Spleen (tissue), 11 donors: ENCODE measurements around the gene PCGF3. TPM values are rescaled to one million over a fixed set of nuclear protein-coding genes. Genes with fewer than 3 reads are reported as not detected.

Experiments
- DNase-seq: peaks from one replicate; pipeline ENCODE4 v3.0.0-alpha.2; 2020
- H3K27ac ChIP-seq, 8 donors: fragments of 200-600 bp; sonication (generic) in 7 of 8; 1 replicate in 4 of 8; 2 replicates in 4 of 8; pipeline versions ENCODE4 v1.5.0 to v1.8.0; 2016 to 2021; ENCODE audit warnings: inconsistent platforms in 4 of 8, mild to moderate bottlenecking in 4 of 8, moderate library complexity in 1 of 8
- H3K27me3 ChIP-seq, 7 donors: fragments of 200-600 bp; sonication (generic) in 6 of 7; replicated peaks in 1 of 7; 1 replicate in 4 of 7; 2 replicates in 3 of 7; pipeline versions ENCODE4 v1.5.0 to v1.8.0; 2016 to 2021; ENCODE audit warnings: inconsistent platforms in 3 of 7, mild to moderate bottlenecking in 1 of 7
- H3K36me3 ChIP-seq, 6 donors: fragments of 200-600 bp; sonication (generic) in 5 of 6; 1 replicate in 4 of 6; 2 replicates in 2 of 6; pipeline versions ENCODE4 v1.5.0 to v1.8.0; 2016 to 2021; ENCODE audit warnings: inconsistent platforms in 2 of 6
- H3K4me1 ChIP-seq, 6 donors: fragments of 200-600 bp; sonication (generic) in 5 of 6; 1 replicate in 3 of 6; 2 replicates in 3 of 6; pipeline versions ENCODE4 v1.5.0 to v1.8.0; 2016 to 2021; ENCODE audit warnings: inconsistent platforms in 3 of 6
- H3K4me3 ChIP-seq, 8 donors: fragments of 200-600 bp; sonication (generic) in 7 of 8; 1 replicate in 4 of 8; 2 replicates in 4 of 8; pipeline versions ENCODE4 v1.5.0 to v1.8.0; 2016 to 2021; ENCODE audit warnings: inconsistent platforms in 4 of 8, mild to moderate bottlenecking in 4 of 8, moderate library complexity in 2 of 8
- H3K9me3 ChIP-seq, 8 donors: fragments of 200-600 bp; sonication (generic) in 7 of 8; 1 replicate in 4 of 8; 2 replicates in 4 of 8; pipeline versions ENCODE4 v1.5.0 to v1.8.0; 2016 to 2021; ENCODE audit warnings: inconsistent platforms in 4 of 8
- CTCF ChIP-seq, 11 experiments: fragments of 200-600 bp in 7 of 11; fragments of 450-650 bp in 4 of 11; sonication (generic) in 4 of 11; IDR thresholded peaks in 8 of 11; conservative IDR thresholded peaks in 3 of 11; 1 replicate in 7 of 11; 2 replicates in 4 of 11; pipeline versions ENCODE4 v1.4.0 to v1.8.0; 2016 to 2021; ENCODE audit warnings: antibody characterized with exemption in 11 of 11, inconsistent platforms in 4 of 11, mild to moderate bottlenecking in 1 of 11
- POLR2A ChIP-seq, 3 donors: fragments of 450-650 bp; IDR thresholded peaks; one replicate each; pipeline ENCODE4 v1.5.1; 2017; ENCODE audit warnings: antibody characterized with exemption in 3 of 3, mild to moderate bottlenecking in 1 of 3
- POLR2AphosphoS5 ChIP-seq, 3 donors: sonication (generic); formaldehyde crosslinking; IDR thresholded peaks; one replicate each; pipeline ENCODE4 v1.5.1; 2017; ENCODE audit warnings: antibody characterized with exemption in 3 of 3
- WGBS, 5 donors: extraction: QIAGEN DNeasy Blood & Tissue Kit in 3 of 5; methylation state at CpG; one replicate each; pipeline versions ENCODE4 v1.1.5 to v1.1.7; 2013 to 2018; 5-methylcytosine and 5-hydroxymethylcytosine counted together
- intact Hi-C: fragments of 100-400 bp; cut with DNase I; formaldehyde crosslinking; loops from one replicate; pipeline ENCODE4 v1.15.0; 2023; ENCODE audit warnings: low total_unique reads
- polyA plus RNA-seq, 3 donors: library from polyadenylated mRNA; stranded (reverse); fragments of 200-250 nt; gene quantifications; one replicate each; pipeline ENCODE4 v1.2.1, GENCODE V29; 2013
- total RNA-seq, 7 donors: library from RNA; depleted of rRNA in 3 of 7; stranded (reverse); fragments of >200 nt in 3 of 7; fragmentation: NEBNext Ultra II Directional in 4 of 7; extraction: Animal tissue kit (Norgen Biotek cat#: 25700) in 4 of 7; gene quantifications; one replicate each; pipeline versions ENCODE4 v1.1.0 to v1.2.1, GENCODE V29; 2016 to 2021
- donor health status: healthy with polysubstance abuse.
- donor health status: DM: no; HTN: no; CAD: no; lungs with moderate emphysema.
- donor health status: DM: no; HTN: no; CAD: no.
- donor health status: Bipolar disorder and iron deficiency.
- donor health status: healthy.
- donor health status: DM: no; HTN: no; CAD: no.
- donor health status: DM: yes; HTN: yes; CAD: no.

Gene PCGF3
- total and polyA plus RNA-seq, 10 donors, result 29.7 to 102 (median 69.4) TPM

- TF ChIP-seq POLR2AphosphoS5 (IDR thresholded peaks at IDR 0.05) (no peak), POLR2A (IDR thresholded peaks at IDR 0.05) (no peak), CTCF (IDR thresholded peaks at IDR 0.05 in 8 of 11, conservative IDR thresholded peaks at IDR 0.05 in 3 of 11) (no peak)
- WGBS, 5 donors, result 90 to 94% (median 92%) methylated on average over 18 of the region's 18 CpGs
- Histone ChIP-seq H3K9me3 (no peaks in the 10 kb centered on the region), H3K27ac (no peak overlapping the region), H3K27me3 (no peaks in the 10 kb centered on the region), H3K4me3 (no peak overlapping the region), H3K36me3 (peaks cover 0 to 26% (median 4%) of the 10 kb centered on the region in 6 donors), H3K4me1 (peaks cover 0 to 74% (median 22%) of the 10 kb centered on the region in 6 donors)
- no peak for DNase-seq
- intact Hi-C loops, result no loop called here
Measured at GRCh38 chr4:714087-714486, 8.5 kb downstream of the PCGF3 start.

- H3K4me1 ChIP-seq, result peaks cover 2 to 71% (median 25%) of the 10 kb centered on the region in 6 donors
- peak overlapping the region in 1 of 8 donors; percentile 17 for H3K27ac ChIP-seq
- peaks cover 0 to 46% (median 5%) of the 10 kb centered on the region in 6 donors for H3K36me3 ChIP-seq
- WGBS, 5 donors, result 82 to 90% (median 88%) methylated on average over 20 to 34 of the region's 34 CpGs
- intact Hi-C loops, result no loop called here
- no peaks in the 10 kb centered on the region for H3K27me3 ChIP-seq
- no peak for DNase-seq
- H3K9me3 ChIP-seq, result no peaks in the 10 kb centered on the region
- no peak overlapping the region for H3K4me3 ChIP-seq
- TF ChIP-seq POLR2AphosphoS5 (IDR thresholded peaks at IDR 0.05) (peak in 1 of 3 donors; percentile 44), POLR2A (IDR thresholded peaks at IDR 0.05) (no peak)
Measured at GRCh38 chr4:717601-718320, 12.1 kb downstream of the PCGF3 start.

GRCh38 chr4:718460-718859 is 12.8 kb downstream of the PCGF3 start:
- no peak for DNase-seq
- Histone ChIP-seq H3K4me3 (no peak overlapping the region), H3K4me1 (peaks cover 2 to 70% (median 25%) of the 10 kb centered on the region in 6 donors), H3K9me3 (no peaks in the 10 kb centered on the region), H3K36me3 (peaks cover 0 to 52% (median 7%) of the 10 kb centered on the region in 6 donors), H3K27me3 (no peaks in the 10 kb centered on the region), H3K27ac (no peak overlapping the region)
- intact Hi-C loops, result no loop called here
- TF ChIP-seq POLR2AphosphoS5 (IDR thresholded peaks at IDR 0.05) (peak in 1 of 3 donors; percentile 13), POLR2A (IDR thresholded peaks at IDR 0.05) (no peak)
- WGBS, 5 donors, result 82 to 93% (median 89%) methylated on average over 8 of the region's 8 CpGs

- H3K4me3 ChIP-seq, result no peak overlapping the region
- H3K9me3 ChIP-seq, result no peaks in the 10 kb centered on the region
- WGBS, 5 donors, result 94 to 97% (median 95%) methylated on average over 56 to 59 of the region's 59 CpGs
- intact Hi-C loops, result no loop called here
- no peaks in the 10 kb centered on the region for H3K27me3 ChIP-seq
- DNase-seq, result no peak
- TF ChIP-seq POLR2A (IDR thresholded peaks at IDR 0.05) (no peak), CTCF (IDR thresholded peaks at IDR 0.05 in 8 of 11, conservative IDR thresholded peaks at IDR 0.05 in 3 of 11) (no peak), POLR2AphosphoS5 (IDR thresholded peaks at IDR 0.05) (peak in 1 of 3 donors; percentile 22)
- H3K27ac ChIP-seq, result peak overlapping the region in 5 of 8 donors; percentile 1 to 69 (median 59)
- peaks cover 2 to 71% (median 25%) of the 10 kb centered on the region in 6 donors for H3K4me1 ChIP-seq
- peaks cover 0 to 47% (median 4%) of the 10 kb centered on the region in 6 donors for H3K36me3 ChIP-seq
Measured at GRCh38 chr4:720111-720860, 14.7 kb downstream of the PCGF3 start.
